ENCODE measurements around the gene IL6ST.

IL6ST gene

DNA sequence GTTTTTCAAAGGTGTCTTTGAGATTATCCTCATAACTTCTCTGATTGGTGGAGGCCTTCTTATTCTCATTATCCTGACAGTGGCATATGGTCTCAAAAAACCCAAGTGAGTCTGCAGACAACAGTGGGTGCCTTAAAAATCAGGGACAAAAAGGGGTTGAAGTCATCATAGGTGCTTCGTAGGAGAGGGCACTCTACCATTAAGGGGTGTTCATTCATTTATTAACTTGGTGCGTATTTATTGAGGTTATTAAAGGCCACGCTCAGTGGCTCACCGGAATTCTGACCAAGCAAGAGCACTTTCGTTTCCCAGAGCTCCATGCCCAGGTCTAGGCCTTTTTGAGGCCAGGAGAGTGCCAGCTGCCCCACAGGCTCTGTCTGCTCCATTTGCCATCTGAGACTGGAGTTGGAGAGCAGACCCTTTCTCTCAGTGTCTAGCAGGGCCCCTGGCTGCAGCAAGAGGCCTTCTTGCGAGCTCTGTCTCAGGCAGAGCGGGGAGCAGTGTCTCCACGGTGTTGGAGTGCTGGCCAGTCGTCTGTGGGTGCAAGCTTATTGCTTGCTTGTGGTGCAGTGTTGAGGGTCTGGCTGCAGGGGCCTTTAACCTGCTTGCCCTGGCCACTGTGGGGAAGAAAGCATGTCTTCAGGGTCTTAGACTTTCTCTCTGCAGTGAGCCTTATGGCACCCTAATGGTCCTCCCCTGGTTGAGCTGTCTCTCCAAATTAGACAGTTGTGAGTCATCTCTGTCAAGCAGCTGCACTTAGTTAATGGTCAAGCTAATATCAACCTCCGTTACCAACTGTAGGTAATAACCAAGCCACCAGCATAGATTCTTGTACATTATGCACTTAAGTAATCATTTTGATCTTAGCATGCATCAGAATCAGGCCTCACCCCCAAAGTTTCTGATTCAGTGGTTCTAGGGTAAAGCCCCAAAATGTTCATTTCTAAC, 81.0 kb downstream of the IL6ST start:
- no peak overlapping the region for H3K4me3 ChIP-seq (ENCODE audit: low read depth, low read length)
- no peak overlapping the region for H3K27ac ChIP-seq
- DNase-seq: no peak
- no peaks in the 10 kb centered on the region for H3K9me3 ChIP-seq (ENCODE audit: severe bottlenecking)
- H3K36me3 ChIP-seq: no peaks in the 10 kb centered on the region
- H3K27me3 ChIP-seq (ENCODE audit: insufficient read depth, low read depth, severe bottlenecking): no peaks in the 10 kb centered on the region
- TF ChIP-seq, protein P1, sequence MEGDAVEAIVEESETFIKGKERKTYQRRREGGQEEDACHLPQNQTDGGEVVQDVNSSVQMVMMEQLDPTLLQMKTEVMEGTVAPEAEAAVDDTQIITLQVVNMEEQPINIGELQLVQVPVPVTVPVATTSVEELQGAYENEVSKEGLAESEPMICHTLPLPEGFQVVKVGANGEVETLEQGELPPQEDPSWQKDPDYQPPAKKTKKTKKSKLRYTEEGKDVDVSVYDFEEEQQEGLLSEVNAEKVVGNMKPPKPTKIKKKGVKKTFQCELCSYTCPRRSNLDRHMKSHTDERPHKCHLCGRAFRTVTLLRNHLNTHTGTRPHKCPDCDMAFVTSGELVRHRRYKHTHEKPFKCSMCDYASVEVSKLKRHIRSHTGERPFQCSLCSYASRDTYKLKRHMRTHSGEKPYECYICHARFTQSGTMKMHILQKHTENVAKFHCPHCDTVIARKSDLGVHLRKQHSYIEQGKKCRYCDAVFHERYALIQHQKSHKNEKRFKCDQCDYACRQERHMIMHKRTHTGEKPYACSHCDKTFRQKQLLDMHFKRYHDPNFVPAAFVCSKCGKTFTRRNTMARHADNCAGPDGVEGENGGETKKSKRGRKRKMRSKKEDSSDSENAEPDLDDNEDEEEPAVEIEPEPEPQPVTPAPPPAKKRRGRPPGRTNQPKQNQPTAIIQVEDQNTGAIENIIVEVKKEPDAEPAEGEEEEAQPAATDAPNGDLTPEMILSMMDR (IDR thresholded peaks at IDR 0.05; ENCODE audit: low read depth, low read length): no peak

DNA sequence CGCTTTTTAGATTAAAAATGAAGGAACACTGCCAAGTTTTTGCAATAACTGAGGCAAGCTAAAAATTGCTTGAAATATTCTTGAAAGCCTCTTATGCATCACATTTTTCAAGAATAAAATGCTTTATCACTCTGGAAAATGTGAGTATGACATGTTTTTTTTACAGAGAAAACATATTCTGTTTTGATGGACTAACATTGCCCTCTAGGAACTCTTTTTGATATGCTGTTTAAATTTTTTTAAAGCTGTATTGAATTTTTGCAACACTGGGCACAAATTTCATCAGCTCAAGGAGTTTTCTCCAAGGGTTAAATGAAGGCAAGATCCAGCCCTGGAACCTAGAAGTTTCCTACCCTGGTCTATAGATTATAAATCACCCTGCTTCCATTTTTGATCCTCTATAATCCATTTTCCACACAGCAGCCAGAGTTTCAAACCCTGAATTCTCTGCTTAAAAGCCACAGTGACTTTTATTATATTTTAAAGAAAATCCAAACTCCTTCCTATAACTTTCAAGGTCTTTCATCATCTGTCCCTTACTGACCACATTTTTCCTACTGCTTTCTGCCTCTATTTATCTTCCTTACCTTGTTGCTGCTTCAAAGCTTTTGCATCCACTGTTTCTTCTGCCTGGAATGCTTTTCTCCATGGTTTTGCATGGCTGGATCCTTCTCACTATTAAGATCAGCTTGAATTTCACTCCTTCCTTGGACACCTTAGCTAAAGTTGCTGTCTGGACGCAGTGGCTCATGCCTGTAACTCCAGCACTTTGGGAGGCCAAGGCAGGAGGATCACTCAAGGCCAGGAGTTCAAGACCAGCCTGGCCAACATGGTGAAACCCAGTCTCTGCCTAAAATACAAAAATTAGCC, 82.7 kb downstream of the IL6ST start:
- Histone ChIP-seq H3K9me3 (ENCODE audit: severe bottlenecking) (no peaks in the 10 kb centered on the region), H3K27ac (no peak overlapping the region), H3K36me3 (no peaks in the 10 kb centered on the region), H3K27me3 (ENCODE audit: insufficient read depth, low read depth, severe bottlenecking) (no peaks in the 10 kb centered on the region), H3K4me3 (ENCODE audit: low read depth, low read length) (no peak overlapping the region)
- no peak for DNase-seq
- TF ChIP-seq, protein P1 (IDR thresholded peaks at IDR 0.05; ENCODE audit: low read depth, low read length): no peak

DNA sequence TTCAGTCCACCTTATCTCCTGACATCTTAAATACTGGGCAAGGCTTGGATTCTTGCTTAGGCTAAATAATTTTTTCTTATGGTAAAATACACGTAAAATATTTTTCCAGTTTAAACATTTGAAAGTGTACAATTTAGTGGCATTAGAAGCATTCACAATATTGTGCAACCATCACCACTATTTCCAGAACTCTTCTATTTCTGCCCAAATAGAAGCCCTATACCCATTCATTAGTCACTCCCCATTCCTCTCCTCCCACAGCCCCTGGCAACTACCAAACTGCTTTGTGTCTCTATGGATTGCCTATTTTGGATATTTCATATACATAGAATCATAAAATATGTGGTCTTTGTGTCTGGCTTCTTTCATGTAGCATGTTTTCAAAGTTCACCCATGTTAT, 86.0 kb downstream of the IL6ST start:
- TF ChIP-seq, protein P1 (IDR thresholded peaks at IDR 0.05; ENCODE audit: low read depth, low read length): no peak
- no peaks in the 10 kb centered on the region for H3K27me3 ChIP-seq (ENCODE audit: insufficient read depth, low read depth, severe bottlenecking)

DNA sequence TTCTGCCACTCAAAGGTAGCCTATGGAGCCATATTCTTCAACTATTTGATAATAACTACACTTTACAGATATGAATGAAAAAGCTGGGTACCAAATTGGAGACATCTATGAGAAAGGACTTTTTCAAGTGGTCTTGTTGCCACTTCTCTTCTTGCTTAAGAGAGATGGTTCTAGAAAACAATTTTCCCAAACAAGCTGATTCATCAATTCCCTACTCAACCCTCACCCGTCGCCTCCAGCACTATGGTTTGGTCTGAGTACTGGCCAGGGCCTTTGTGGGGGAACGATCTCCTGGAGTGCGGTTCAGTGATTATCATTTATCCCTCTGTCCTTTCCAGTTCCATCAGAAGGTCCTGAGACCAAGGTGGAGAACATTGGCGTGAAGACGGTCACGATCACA, 86.8 kb downstream of the IL6ST start:
- H3K9me3 ChIP-seq (ENCODE audit: severe bottlenecking): no peaks in the 10 kb centered on the region
- TF ChIP-seq, protein P1 (IDR thresholded peaks at IDR 0.05; ENCODE audit: low read depth, low read length): no peak
- no peaks in the 10 kb centered on the region for H3K36me3 ChIP-seq
- no peaks in the 10 kb centered on the region for H3K27me3 ChIP-seq (ENCODE audit: insufficient read depth, low read depth, severe bottlenecking)
- no peak overlapping the region for H3K27ac ChIP-seq
- DNase-seq: no peak
- H3K4me3 ChIP-seq (ENCODE audit: low read depth, low read length): no peak overlapping the region

More for the DNA sequence above, 86.0 kb downstream of the IL6ST start:
- H3K9me3 ChIP-seq (ENCODE audit: severe bottlenecking): no peaks in the 10 kb centered on the region
- no peaks in the 10 kb centered on the region for H3K36me3 ChIP-seq
- no peak overlapping the region for H3K4me3 ChIP-seq (ENCODE audit: low read depth, low read length)
- no peak for DNase-seq
- H3K27ac ChIP-seq: no peak overlapping the region

DNA sequence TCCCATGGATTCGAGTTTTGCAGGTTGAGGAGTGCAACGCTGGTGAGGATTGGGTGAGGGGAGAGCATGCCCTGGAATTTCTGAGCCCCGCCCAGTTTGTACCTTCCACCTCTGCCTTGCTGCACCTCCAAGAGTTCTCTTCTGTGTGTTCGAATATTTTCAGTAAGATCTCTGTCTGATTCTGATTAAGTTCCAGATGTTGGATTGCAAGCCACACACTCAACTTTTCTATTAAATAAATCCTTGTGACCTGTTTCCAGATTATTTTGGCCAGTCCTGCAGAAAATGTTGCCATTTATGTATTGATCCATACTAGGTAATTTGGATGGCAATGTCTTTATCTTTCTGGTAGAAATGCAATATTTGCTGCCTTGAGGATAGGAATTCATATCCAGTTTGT, 89.5 kb downstream of the IL6ST start:
- TF ChIP-seq, protein P1 (IDR thresholded peaks at IDR 0.05; ENCODE audit: low read depth, low read length): no peak

More for the DNA sequence above, 89.5 kb downstream of the IL6ST start:
- H3K27ac ChIP-seq: no peak overlapping the region
- no peak overlapping the region for H3K4me3 ChIP-seq (ENCODE audit: low read depth, low read length)
- no peaks in the 10 kb centered on the region for H3K36me3 ChIP-seq
- no peaks in the 10 kb centered on the region for H3K9me3 ChIP-seq (ENCODE audit: severe bottlenecking)
- DNase-seq: no peak
- H3K27me3 ChIP-seq (ENCODE audit: insufficient read depth, low read depth, severe bottlenecking): no peaks in the 10 kb centered on the region

All from WERI-Rb-1 (cell line).